Stimulated activated CD4-positive, alpha-beta T cell treated with anti-CD3 and anti-CD28 coated beads, Interleukin-15, amount 100 ng/mL, for 1 hour (primary cell): ENCODE data around the gene DLG5.

Experiments
- DNase-seq, 2 donors: peaks; one replicate each; pipeline ENCODE4 v3.0.0-alpha.2; 2020; ENCODE audit warnings: low read depth in 1 of 2, low spot score in 1 of 2

Gene DLG5

DNA sequence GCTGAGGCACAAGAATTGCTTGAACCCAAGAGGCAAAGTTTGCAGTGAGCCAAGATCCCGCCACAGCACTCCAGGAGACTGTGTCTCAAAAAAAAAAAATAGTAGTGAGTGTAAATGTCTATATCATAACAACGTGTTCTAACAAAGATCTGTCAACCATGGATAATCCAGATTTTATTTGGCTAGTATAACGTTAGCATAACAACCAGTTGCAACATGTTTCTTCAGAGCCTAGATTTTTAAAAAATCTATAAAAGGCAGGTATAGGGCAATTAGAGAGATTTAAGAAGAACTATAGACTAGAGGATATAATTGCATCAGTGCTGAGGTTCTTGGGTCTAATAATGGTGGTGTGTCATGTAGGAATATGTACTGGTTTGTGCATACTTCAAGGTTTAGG, 30.5 kb downstream of the DLG5 start:
- DNase-seq = no peak

- DNase-seq = no peak
Observed at GRCh38 chr10:77894058-77894457, 32.5 kb downstream of the DLG5 start.

- no peak for DNase-seq
Observed at GRCh38 chr10:77893386-77893785, 33.2 kb downstream of the DLG5 start.

GRCh38 chr10:77892761-77893160, 33.8 kb downstream of the DLG5 start:
- DNase-seq = no peak

DNA sequence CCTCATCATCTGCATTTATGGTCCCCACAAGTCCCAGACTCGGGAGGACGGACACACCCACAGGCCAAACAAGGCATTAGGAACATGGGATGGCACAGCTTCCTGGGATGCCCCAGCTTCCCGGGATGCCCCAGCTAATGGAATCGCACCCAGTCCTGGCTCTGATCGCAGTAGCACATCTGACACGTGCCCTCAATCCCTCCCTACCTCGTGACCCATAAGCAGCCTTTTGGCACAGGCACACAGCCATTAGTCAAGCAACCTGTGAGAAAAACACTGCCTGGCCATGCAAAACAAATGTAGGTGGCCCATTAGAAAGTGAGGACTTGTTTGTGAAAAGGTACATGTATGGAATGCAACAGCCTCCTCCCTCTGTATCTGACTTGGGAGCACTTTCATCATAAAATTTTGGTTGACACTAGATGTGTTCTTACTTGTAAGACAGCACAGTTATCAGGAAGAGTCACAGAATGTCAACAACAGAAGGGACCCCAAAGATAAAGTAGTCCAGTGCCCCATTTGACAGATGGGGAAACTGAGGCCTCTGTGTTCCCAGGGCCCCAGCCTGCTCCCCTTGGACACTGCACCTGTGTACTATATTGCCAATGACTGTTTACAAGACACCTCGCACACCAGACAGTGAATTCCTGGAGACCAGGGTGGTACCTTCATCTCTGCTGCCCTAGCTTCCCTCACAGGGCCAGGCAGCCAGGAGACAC, 34.4 kb downstream of the DLG5 start:
- DNase-seq = no peak

DNA sequence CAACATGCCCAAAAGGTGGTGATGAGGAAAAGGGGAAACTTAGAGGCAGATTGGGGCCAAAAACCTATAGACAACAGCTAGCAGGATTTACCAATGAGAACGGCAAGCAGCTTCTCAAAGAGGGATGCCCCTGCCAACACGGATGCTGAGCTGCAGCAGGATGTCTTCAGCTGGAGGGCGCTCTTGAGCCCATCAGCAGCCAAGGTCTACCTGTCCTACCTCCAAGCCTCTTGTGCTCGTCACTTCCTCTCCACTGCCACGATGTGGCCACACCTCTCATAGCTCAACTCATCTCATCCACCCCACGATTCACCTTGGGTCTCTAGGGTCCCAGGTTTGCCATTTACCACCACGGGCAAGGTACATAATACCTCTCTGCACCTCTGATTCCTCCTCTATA, 36.5 kb downstream of the DLG5 start:
- no peak for DNase-seq

- no peak for DNase-seq
Observed at GRCh38 chr10:77889277-77889903, 37.2 kb downstream of the DLG5 start.

DNA sequence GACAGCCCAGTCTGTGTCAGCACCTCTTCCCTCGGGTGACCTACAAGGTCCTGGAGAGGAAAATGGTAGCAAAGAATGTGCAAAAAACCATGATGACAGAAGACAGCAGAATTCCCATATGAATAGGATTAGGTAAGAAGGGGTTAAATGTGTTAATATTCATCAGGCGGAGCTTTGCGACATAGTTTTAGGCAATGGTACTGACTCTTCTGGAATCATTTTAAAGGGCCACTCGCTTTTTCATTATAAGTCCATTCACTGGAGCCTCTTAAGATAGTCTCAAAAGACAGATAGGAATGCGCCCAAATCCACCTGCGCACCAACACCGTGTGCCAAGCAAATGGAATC, 38.2 kb downstream of the DLG5 start:
- no peak for DNase-seq

- DNase-seq = no peak
Observed at GRCh38 chr10:77887631-77888355, 38.8 kb downstream of the DLG5 start.

DNA sequence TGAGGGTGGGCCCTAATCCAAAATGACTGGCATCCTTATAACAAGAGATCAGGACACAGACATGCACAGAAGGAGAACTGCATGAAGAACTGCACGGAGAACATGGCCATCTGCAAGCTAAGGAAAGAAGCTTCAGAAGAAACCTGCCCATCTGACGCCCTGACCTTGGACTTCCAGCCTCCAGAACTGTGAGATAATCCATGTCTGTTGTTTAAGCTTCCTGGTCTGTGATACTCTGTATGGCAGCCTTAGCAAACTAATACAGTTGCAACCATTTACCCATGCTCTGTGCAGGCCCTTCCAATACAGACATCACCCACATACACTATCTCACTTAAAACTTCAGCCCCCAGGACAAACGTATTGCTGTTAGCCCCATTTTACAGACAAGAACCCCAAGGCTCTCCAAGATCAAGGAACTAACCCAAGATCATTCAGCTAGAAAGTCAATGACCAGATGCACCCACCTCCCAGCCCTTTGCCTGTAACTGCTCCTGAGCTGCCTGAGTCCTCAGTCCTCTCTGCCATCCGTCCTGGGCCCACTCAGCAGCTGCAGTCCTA, 39.7 kb downstream of the DLG5 start:
- no peak for DNase-seq

GRCh38 chr10:77884181-77884580, 42.4 kb downstream of the DLG5 start:
- DNase-seq = no peak

GRCh38 chr10:77881636-77882035, 44.9 kb downstream of the DLG5 start:
- DNase-seq = no peak

- DNase-seq = no peak
Observed at GRCh38 chr10:77881222-77881621, 45.3 kb downstream of the DLG5 start.

DNA sequence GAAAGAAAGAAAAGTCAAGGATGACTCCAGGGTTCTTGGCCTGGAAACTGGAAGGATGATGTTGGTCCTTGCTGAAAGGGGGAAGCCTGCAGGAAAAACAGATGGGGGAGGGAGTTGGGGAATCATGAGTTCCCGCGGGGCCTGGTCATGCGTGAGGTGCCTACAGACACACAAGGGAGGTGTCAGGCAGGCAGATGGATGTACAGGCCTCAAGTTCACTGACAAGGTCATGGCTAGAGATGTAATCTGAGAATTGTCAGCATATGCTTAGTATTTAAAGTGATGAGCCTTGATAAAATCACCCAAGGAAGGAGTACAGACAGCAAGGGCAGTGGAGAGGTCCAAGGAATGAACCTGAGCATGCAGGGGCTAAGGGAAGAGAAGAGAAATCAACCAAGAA, 46.8 kb downstream of the DLG5 start:
- no peak for DNase-seq

GRCh38 chr10:77879065-77879464, 47.5 kb downstream of the DLG5 start:
- DNase-seq = no peak

DNA sequence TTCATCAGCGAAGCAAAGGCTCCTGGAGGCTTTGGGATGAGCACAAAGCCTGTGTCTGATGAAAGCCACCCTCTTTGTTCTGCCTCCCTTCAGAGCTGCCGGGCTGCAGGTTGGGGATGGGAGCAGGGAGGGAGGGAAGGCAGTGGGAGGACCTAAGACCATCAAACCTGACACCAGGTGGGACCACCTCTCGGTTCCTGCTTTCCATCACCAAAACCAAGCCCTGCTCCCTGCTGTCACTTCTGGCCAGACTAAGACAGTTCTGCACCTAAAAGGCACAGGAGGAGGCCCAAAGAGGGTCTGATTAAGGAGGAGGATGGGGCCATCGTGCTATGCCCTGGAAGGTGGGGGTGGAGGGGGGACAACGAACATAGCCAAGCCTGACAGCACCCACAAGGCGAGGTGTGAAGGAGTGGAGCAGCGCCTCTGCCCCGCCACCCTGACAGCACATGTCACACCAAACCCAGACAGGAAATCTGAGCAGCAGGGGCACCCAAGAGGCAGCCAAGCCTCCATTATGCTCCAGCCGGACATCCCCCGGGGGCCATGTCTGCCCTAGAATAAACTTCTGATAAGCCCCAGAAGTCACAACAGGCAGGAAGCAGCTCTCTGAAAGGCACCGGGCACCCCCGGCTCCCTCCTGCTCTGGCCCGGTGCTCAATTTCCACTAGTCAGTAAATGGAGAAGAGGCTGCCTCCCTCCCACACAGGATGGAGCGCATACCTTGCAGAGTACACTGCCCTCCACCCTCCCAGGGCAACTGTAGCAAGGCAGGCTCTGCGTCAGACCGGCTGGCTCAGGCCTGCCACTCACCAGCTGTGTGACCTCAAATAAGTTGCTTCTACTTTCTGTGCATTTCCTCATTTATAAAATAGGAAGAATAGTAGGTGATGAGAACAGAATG, 48.9 kb downstream of the DLG5 start:
- DNase-seq = no peak

DNA sequence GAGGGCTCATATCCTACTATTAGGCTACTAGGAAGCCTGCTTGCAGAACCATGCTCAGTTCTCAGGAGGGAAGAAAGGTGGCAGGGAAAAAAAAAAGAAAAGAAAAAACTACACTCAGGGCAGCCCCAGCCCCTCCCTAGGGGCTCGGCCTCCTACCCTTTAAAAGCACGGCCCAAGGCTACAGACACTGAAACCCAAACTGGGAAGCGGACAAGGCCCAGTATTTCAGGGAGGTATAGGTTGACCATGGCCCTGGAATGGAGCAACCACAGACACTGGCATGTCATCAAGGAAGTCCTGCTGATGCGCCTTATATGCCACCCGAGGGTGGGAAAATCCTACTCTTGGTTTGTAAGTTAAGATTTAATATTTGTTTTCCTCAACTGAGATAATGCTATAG, 50.8 kb downstream of the DLG5 start:
- no peak for DNase-seq

GRCh38 chr10:77874872-77875271, 51.7 kb downstream of the DLG5 start:
- DNase-seq = no peak

DNA sequence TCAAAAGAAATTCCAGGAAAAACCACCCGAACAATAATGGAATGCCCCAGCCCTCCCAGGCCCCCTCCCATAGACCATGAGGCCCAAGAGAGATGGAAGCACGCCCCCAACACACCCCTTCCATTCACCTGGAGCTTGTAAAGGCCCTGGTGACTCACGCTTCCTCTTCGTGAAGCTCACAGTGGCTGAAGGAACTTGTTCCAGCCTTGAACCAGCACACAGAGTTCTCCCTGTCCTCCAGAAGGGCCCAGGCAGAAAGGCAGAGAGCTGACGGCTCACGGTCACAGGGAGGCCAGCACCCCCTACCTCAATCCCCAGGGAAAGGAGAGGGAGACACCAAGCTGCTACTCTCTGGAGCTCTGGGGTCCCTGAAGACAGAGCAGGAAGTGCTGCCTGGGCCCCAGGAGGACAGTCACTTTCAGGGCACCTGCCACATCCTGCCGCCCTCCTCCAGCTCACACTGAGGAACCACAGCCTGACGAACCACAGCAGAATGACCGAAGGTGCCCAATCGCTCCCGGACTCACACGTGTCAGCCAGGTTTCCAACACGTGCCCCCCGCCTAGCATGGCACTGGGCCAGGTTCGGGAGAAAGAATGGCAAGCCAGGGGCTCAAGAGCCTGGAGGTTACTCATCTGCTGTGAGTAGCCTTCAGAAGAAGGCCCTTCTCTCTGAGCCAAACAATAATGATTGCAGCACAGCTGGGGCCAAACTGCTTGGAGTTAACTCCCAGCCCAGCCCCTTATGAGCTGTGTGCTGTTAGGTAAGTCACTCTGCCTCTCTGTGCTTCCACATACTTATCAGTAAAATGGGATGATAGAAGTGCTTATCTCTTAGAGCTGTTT, 52.8 kb downstream of the DLG5 start:
- no peak for DNase-seq

GRCh38 chr10:77872947-77873535, 53.5 kb downstream of the DLG5 start:
- DNase-seq = no peak
